ENCODE data around the gene SLC6A3.

- TF ChIP-seq POLR2AphosphoS5 (IDR thresholded peaks at IDR 0.05; ENCODE audit: low read depth, low read length), result no peak
- TF ChIP-seq POLR2A (IDR thresholded peaks at IDR 0.05; ENCODE audit: low read depth, low read length), result 0 out of 2 replicates have a peak, but pooled peaks have one; percentile 4
- TF ChIP-seq TAF1 (IDR thresholded peaks at IDR 0.05; ENCODE audit: low read depth, low read length), result no peak
Observed at GRCh38 chr5:1471240-1471853, 26.1 kb upstream of the SLC6A3 start.
